Neuronal stem cell (in vitro differentiated cells): ENCODE measurements around the gene CLEC2L.
A peak's percentile ranks its signal among the peaks of the same experiment; 100 is the strongest.

Source experiments
- DNase-seq: peaks from one replicate; pipeline ENCODE4 v3.0.0-alpha.2; 2013; ENCODE audit warnings: low spot score
- H2AFZ ChIP-seq: one replicate; pipeline ENCODE4 v1.6.1; 2013; ENCODE audit warnings: mild to moderate bottlenecking, low read length, inconsistent platforms
- H2AK5ac ChIP-seq: 2 replicates; pipeline ENCODE4 v1.6.1; 2013; ENCODE audit warnings: low read depth, mild to moderate bottlenecking, inconsistent platforms, low read length, moderate library complexity, mixed read lengths
- H2BK120ac ChIP-seq: 2 replicates; pipeline ENCODE4 v1.6.1; 2013; ENCODE audit warnings: low read depth, mild to moderate bottlenecking, inconsistent platforms, low read length, moderate library complexity, mixed read lengths
- H2BK12ac ChIP-seq: one replicate; pipeline ENCODE4 v1.6.1; 2013; ENCODE audit warnings: low read length, inconsistent platforms
- H2BK15ac ChIP-seq: 2 replicates; pipeline ENCODE4 v1.6.1; 2013; ENCODE audit warnings: mild to moderate bottlenecking, low read length, inconsistent platforms, mixed read lengths
- H2BK5ac ChIP-seq: one replicate; pipeline ENCODE4 v1.6.1; 2013; ENCODE audit warnings: inconsistent platforms, mild to moderate bottlenecking, low read length, moderate library complexity
- H3K14ac ChIP-seq: one replicate; pipeline ENCODE4 v1.6.1; 2013; ENCODE audit warnings: low read length, inconsistent platforms
- H3K18ac ChIP-seq: 2 replicates; pipeline ENCODE4 v1.6.1; 2013; ENCODE audit warnings: low read length, inconsistent platforms
- H3K23ac ChIP-seq: 2 replicates; pipeline ENCODE4 v1.6.1; 2013; ENCODE audit warnings: low read depth, mild to moderate bottlenecking, mixed read lengths, low read length, inconsistent platforms; ENCODE audit not compliant: poor library complexity
- H3K27ac ChIP-seq: replicated peaks from 3 replicates; pipeline ENCODE4 v1.5.1; 2013; ENCODE audit warnings: low read length, inconsistent platforms
- H3K27me3 ChIP-seq, 3 experiments: 2 replicates each; pipeline ENCODE4 v1.6.1; 2013; ENCODE audit warnings: low read length in 3 of 3, mild to moderate bottlenecking in 2 of 3, inconsistent platforms in 1 of 3, low read depth in 1 of 3, mixed read lengths in 1 of 3, moderate library complexity in 1 of 3; ENCODE audit not compliant: control insufficient read depth in 3 of 3, insufficient read depth in 3 of 3
- H3K36me3 ChIP-seq, 2 donors: replicated peaks in 1 of 2; 2 replicates each; pipeline ENCODE4 v1.6.1; 2013; ENCODE audit warnings: low read length in 2 of 2; ENCODE audit not compliant: control insufficient read depth in 2 of 2, insufficient read depth in 2 of 2
- H3K4ac ChIP-seq: 2 replicates; pipeline ENCODE4 v1.6.1; 2013; ENCODE audit warnings: inconsistent platforms, mild to moderate bottlenecking, low read length, moderate library complexity
- H3K4me1 ChIP-seq, 2 donors: 1 replicate in 1 of 2; 2 replicates in 1 of 2; pipeline ENCODE4 v1.6.1; 2013; ENCODE audit warnings: low read length in 2 of 2, low read depth in 1 of 2; ENCODE audit not compliant: control insufficient read depth in 2 of 2, insufficient read depth in 1 of 2
- H3K4me2 ChIP-seq: one replicate; pipeline ENCODE4 v1.6.1; 2013; ENCODE audit warnings: mild to moderate bottlenecking, low read length, inconsistent platforms; ENCODE audit not compliant: insufficient read depth, poor library complexity, severe bottlenecking
- H3K4me3 ChIP-seq, 2 donors: 2 replicates each; pipeline ENCODE4 v1.5.1; 2013; ENCODE audit warnings: low read length in 2 of 2, mild to moderate bottlenecking in 2 of 2, inconsistent platforms in 1 of 2, moderate library complexity in 1 of 2
- H3K79me1 ChIP-seq: one replicate; pipeline ENCODE4 v1.6.1; 2013; ENCODE audit warnings: low read depth, mild to moderate bottlenecking, inconsistent platforms, low read length, moderate library complexity
- H3K9ac ChIP-seq: one replicate; pipeline ENCODE4 v1.6.1; 2013; ENCODE audit warnings: mild to moderate bottlenecking, low read depth, low read length, inconsistent platforms; ENCODE audit not compliant: poor library complexity
- H3K9me3 ChIP-seq, 2 donors: replicated peaks in 1 of 2; 2 replicates each; pipeline versions ENCODE3 to v1.6.1; 2013; ENCODE audit warnings: low read length in 2 of 2, mild to moderate bottlenecking in 2 of 2, inconsistent platforms in 1 of 2, low read depth in 1 of 2, mixed read lengths in 1 of 2, moderate library complexity in 1 of 2; ENCODE audit not compliant: control insufficient read depth in 2 of 2, insufficient read depth in 1 of 2
- H4K8ac ChIP-seq: one replicate; pipeline ENCODE4 v1.6.1; 2013; ENCODE audit warnings: low read depth, mild to moderate bottlenecking, inconsistent platforms, low read length, moderate library complexity
- H4K91ac ChIP-seq: one replicate; pipeline ENCODE4 v1.6.1; 2013; ENCODE audit warnings: low read length, low read depth, mild to moderate bottlenecking, inconsistent platforms; ENCODE audit not compliant: poor library complexity
- WGBS, 2 donors: extraction: QIAGEN DNeasy Blood & Tissue Kit; methylation state at CpG; one replicate each; pipeline ENCODE4 v1.1.7; 2013; ENCODE audit warnings: missing lambda C conversion rate in 2 of 2, mixed read lengths in 1 of 2; ENCODE audit not compliant: insufficient read length in 2 of 2, insufficient replicate concordance in 1 of 2; ENCODE audit errors: extremely low coverage in 2 of 2; 5-methylcytosine and 5-hydroxymethylcytosine counted together

CLEC2L gene

GRCh38 chr7:139525750-139526149, 2.3 kb downstream of the CLEC2L start:
- Histone ChIP-seq H2BK120ac (no peak overlapping the region), H2AFZ (no peak overlapping the region), H3K27me3 (peaks cover 8 to 63% (median 38%) of the 10 kb centered on the region in 3 experiments), H3K4me2 (no peak overlapping the region), H3K9ac (no peak overlapping the region), H3K14ac (no peak overlapping the region), H3K36me3 (no peaks in the 10 kb centered on the region), H2BK15ac (no peak overlapping the region), H4K91ac (no peak overlapping the region), H3K79me1 (peaks cover 2% of the 10 kb centered on the region), H2BK12ac (no peak overlapping the region), H3K4me3 (peak overlapping the region in 1 of 2 donors; percentile 30), H3K9me3 (peaks cover 6 to 10% of the 10 kb centered on the region in 2 donors), H4K8ac (no peak overlapping the region), H2AK5ac (no peak overlapping the region), H3K4me1 (peaks cover 0 to 2% of the 10 kb centered on the region in 2 donors), H2BK5ac (no peak overlapping the region), H3K23ac (peak overlapping the region; percentile 12), H3K4ac (no peak overlapping the region), H3K18ac (peak overlapping the region; percentile 49), H3K27ac (no peak overlapping the region)
- DNase-seq = no peak

- Histone ChIP-seq H2BK15ac (no peak overlapping the region), H3K4me3 (no peak overlapping the region), H3K36me3 (no peaks in the 10 kb centered on the region), H2AFZ (no peak overlapping the region), H3K79me1 (peaks cover 2% of the 10 kb centered on the region), H3K9me3 (peaks cover 0 to 5% of the 10 kb centered on the region in 2 donors), H2BK5ac (no peak overlapping the region), H4K8ac (no peak overlapping the region), H3K4me2 (no peak overlapping the region), H3K4me1 (peaks cover 0 to 2% of the 10 kb centered on the region in 2 donors), H2BK120ac (no peak overlapping the region), H4K91ac (no peak overlapping the region), H3K27ac (no peak overlapping the region), H3K23ac (no peak overlapping the region), H3K4ac (no peak overlapping the region), H3K18ac (no peak overlapping the region), H2AK5ac (no peak overlapping the region), H3K14ac (no peak overlapping the region), H2BK12ac (no peak overlapping the region), H3K9ac (no peak overlapping the region), H3K27me3 (peaks cover 8 to 54% (median 31%) of the 10 kb centered on the region in 3 experiments)
- WGBS, 2 donors = no CpG with 5 or more reads among the region's 8 CpGs
- no peak for DNase-seq
These were observed 3.4 kb downstream of the CLEC2L start for GRCh38 chr7:139526578-139527544.

- no peak overlapping the region for H4K8ac ChIP-seq
- no peak overlapping the region for H3K23ac ChIP-seq
- no peak overlapping the region for H2AFZ ChIP-seq
- no peaks in the 10 kb centered on the region for H3K79me1 ChIP-seq
- no peak overlapping the region for H2BK5ac ChIP-seq
- H3K27me3 ChIP-seq = peaks cover 0 to 25% (median 0%) of the 10 kb centered on the region in 3 experiments
- no peak overlapping the region for H2BK120ac ChIP-seq
- H4K91ac ChIP-seq = no peak overlapping the region
- H2AK5ac ChIP-seq = no peak overlapping the region
- H2BK15ac ChIP-seq = no peak overlapping the region
- no peak overlapping the region for H3K4me2 ChIP-seq
- no peaks in the 10 kb centered on the region for H3K9me3 ChIP-seq
- no peak overlapping the region for H3K18ac ChIP-seq
- H2BK12ac ChIP-seq = no peak overlapping the region
- no peak overlapping the region for H3K14ac ChIP-seq
- no peaks in the 10 kb centered on the region for H3K4me1 ChIP-seq
- H3K4ac ChIP-seq = no peak overlapping the region
- H3K9ac ChIP-seq = no peak overlapping the region
- no peak overlapping the region for H3K4me3 ChIP-seq
- WGBS, 2 donors = no CpG with 5 or more reads among the region's 1 CpG
- DNase-seq = no peak
- H3K27ac ChIP-seq = no peak overlapping the region
- H3K36me3 ChIP-seq = no peaks in the 10 kb centered on the region
These were observed 7.6 kb downstream of the CLEC2L start for GRCh38 chr7:139531094-139531493.

- no peak overlapping the region for H2AK5ac ChIP-seq
- H2BK120ac ChIP-seq = no peak overlapping the region
- H3K9me3 ChIP-seq = no peaks in the 10 kb centered on the region
- no peak overlapping the region for H2BK12ac ChIP-seq
- no peak overlapping the region for H3K9ac ChIP-seq
- no peaks in the 10 kb centered on the region for H3K79me1 ChIP-seq
- peaks cover 0 to 2% of the 10 kb centered on the region in 2 donors for H3K4me1 ChIP-seq
- no peak overlapping the region for H3K27ac ChIP-seq
- no peak overlapping the region for H3K4me3 ChIP-seq
- H3K4ac ChIP-seq = no peak overlapping the region
- no peak overlapping the region for H4K8ac ChIP-seq
- H2AFZ ChIP-seq = no peak overlapping the region
- H3K23ac ChIP-seq = no peak overlapping the region
- no peak overlapping the region for H3K18ac ChIP-seq
- H3K14ac ChIP-seq = no peak overlapping the region
- peaks cover 0 to 19% (median 0%) of the 10 kb centered on the region in 3 experiments for H3K27me3 ChIP-seq
- no peak overlapping the region for H3K4me2 ChIP-seq
- no peaks in the 10 kb centered on the region for H3K36me3 ChIP-seq
- no peak overlapping the region for H2BK5ac ChIP-seq
- DNase-seq = no peak
- no peak overlapping the region for H4K91ac ChIP-seq
- no CpG with 5 or more reads among the region's 6 CpGs for WGBS, 2 donors
- no peak overlapping the region for H2BK15ac ChIP-seq
These were observed 9.2 kb downstream of the CLEC2L start for GRCh38 chr7:139532636-139533155.
